Urothelium cell line (cell line): Measurements from ENCODE around the gene NEUROD2.

Experiments used
- DNase-seq: peaks from one replicate; pipeline ENCODE4 v3.0.0; 2011; ENCODE audit warnings: low spot score, mixed read lengths
- FAIRE-seq: peaks from 2 replicates; lab custom pipeline; 2011; peaks lifted over from hg19 to GRCh38; lab: Jason Lieb, UNC

Gene NEUROD2

DNA sequence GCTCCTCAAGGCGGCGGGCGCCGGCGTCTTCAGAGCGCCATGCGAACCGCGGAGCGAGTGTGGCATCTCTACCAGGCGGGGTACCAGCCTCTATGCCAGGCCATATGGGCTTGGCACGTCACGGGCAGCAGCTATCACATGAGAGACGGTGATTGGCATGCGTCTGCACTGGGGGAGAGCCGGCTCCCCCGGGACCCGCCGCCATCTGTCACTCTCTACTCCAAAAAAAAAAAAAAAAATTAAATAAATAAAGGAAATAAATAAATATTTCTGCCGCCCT, at the start of gene NEUROD2:
NEUROD2 (minus strand) TSS at position 70 of the 280 bp plus-strand sequence. CDS start 1,321 bp downstream, outside the sequence.
- DNase-seq (no peak), FAIRE-seq (no peak)

DNA sequence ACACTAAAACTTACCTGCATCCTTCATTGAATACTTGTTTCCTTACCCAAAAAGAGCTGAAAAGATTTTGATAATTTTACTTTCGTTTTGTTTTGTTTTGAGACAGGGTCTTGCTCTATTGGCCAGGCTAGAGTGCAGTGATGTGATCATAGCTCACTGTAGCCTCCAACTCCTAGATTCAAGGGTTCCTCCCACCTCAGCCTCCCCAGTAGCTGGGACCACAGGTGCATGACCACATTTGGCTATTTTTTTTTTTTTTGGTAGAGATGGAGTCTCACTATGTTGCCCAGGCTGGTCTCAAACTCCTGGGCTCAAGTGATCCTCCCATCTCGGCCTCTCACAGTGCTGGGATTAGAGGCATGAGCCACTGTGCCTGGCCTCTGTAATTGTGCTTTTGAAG, 47.4 kb upstream of the NEUROD2 start:
- FAIRE-seq (no peak), DNase-seq (no peak)

GRCh38 chr17:39653662-39654331, 46.1 kb upstream of the NEUROD2 start:
- peak; percentile 80 for DNase-seq
- FAIRE-seq = peak; percentile 20

GRCh38 chr17:39653316-39653661, 45.6 kb upstream of the NEUROD2 start:
- no peak for FAIRE-seq
- no peak for DNase-seq

GRCh38 chr17:39652587-39653315, 45.0 kb upstream of the NEUROD2 start:
- DNase-seq = no peak
- no peak for FAIRE-seq

DNA sequence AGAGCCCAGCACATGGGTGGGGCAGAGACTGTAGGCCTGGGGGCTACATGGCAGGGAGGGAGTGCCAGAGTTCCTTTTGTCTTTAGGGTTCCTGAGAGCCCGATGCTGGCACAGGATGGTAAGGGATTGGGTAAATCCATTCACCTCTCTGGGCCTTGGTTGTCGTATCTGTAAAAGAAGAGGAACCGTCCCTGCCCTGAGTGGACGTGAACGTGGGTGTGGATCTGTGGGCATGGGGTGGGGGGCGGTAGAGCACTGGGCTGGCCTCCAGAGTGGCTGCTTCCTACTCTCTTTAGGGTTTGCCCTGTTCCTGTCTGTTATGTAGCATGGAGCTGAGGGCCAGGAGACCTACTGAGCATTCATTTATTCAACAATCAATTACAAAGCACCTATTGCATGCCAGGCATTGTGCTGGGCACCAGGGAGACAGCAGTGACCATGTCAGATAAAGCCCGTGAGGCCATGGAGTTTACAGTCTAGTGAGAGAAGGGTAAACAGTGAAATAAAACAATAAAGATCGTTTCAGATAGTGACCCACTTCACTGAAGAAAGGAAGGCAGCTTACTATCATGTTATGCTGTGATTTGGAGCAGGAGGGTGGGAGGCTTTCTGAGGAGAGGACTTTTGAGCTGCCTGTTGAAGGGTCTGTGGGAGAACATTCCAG, 44.3 kb upstream of the NEUROD2 start:
- FAIRE-seq (no peak), DNase-seq (no peak)

DNA sequence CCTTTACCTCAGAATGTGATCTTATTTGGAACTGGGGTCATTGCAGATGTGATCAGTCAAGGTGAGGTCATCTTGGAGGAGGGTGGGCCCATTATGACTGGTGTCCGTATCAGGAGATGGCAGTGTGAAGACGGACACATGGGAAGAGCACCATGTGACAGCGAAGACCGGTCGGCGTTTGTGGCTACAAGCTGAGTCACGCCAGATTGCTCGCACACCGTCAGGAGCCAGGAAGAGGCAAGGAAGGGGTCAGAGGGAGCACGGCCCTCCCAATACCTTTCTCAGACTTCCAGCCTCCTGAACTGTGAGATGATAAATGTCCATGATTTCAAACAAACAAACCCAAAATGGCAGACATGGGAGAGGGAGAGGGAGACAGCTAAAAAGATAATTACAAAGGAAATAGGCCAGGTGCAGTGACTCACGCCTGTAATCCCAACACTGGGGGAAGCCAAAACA, 42.4 kb upstream of the NEUROD2 start:
- FAIRE-seq (no peak), DNase-seq (no peak)

DNA sequence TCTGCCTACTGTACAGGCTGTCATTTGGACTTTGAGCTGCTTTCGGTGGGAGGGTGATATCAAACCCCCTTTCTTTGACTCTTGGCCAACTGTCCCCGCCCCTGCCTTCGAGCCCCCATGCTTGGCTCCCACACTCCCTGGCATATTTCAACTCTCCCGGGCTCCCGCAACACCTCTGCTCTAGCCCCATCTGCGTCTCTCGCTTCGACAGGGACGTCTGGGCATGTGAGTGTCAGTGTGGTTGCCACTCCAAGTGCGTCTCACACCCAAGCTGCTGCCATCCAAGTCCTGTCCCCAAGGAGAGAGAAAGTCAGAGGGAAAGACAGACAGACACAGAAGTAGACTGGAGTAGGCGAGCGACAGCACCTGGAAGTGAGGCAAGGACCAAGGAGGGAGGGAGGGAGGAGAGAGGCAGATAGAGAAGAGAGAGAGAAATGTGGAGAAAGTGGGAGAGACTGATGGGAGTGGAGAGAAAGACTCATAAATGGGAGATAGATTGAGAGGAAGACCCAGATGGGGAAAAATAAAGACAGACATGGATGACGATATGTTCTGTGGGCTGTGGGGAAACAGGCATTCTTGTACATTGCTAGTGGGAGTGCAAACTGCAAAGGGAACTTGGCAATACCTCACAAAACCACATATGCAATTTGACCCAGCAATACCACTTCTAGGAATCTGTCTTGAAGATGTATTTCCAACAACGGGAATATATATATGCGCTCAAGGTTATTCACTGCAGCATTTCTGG, 41.1 kb upstream of the NEUROD2 start:
- DNase-seq = no peak
- FAIRE-seq = no peak

- FAIRE-seq = no peak
Observed at GRCh38 chr17:39647256-39647655, 39.5 kb upstream of the NEUROD2 start.

GRCh38 chr17:39643271-39643670, 35.6 kb upstream of the NEUROD2 start:
- FAIRE-seq = peak; percentile 13
- no peak for DNase-seq

More at GRCh38 chr17:39647256-39647655, 39.5 kb upstream of the NEUROD2 start:
- DNase-seq = no peak

- no peak for DNase-seq
- FAIRE-seq = no peak
Observed at GRCh38 chr17:39642291-39643074, 34.8 kb upstream of the NEUROD2 start.

DNA sequence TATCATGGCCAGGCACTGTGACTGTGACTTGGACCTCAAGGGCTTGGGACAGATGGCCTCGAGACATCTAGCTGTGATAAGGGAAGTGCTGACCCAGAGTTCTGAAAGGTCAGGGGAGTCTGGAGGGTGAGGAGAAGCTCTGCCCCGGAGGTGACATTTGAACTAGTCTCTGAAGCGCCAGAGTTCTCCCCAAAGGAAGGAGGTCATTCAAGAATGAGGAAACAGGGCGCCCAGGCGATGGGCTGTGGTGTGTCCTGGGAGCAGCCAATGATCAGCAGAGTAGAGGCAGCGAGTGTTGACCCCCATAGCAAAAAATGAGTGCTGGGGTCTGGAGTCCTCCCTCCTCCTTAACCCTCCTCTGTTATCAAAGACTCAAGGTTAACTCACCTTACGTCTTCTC, 34.2 kb upstream of the NEUROD2 start:
- DNase-seq (no peak), FAIRE-seq (no peak)

- FAIRE-seq (no peak), DNase-seq (no peak)
Observed at GRCh38 chr17:39641097-39641496, 33.4 kb upstream of the NEUROD2 start.

GRCh38 chr17:39640591-39641031, 32.9 kb upstream of the NEUROD2 start:
- DNase-seq (no peak), FAIRE-seq (no peak)

DNA sequence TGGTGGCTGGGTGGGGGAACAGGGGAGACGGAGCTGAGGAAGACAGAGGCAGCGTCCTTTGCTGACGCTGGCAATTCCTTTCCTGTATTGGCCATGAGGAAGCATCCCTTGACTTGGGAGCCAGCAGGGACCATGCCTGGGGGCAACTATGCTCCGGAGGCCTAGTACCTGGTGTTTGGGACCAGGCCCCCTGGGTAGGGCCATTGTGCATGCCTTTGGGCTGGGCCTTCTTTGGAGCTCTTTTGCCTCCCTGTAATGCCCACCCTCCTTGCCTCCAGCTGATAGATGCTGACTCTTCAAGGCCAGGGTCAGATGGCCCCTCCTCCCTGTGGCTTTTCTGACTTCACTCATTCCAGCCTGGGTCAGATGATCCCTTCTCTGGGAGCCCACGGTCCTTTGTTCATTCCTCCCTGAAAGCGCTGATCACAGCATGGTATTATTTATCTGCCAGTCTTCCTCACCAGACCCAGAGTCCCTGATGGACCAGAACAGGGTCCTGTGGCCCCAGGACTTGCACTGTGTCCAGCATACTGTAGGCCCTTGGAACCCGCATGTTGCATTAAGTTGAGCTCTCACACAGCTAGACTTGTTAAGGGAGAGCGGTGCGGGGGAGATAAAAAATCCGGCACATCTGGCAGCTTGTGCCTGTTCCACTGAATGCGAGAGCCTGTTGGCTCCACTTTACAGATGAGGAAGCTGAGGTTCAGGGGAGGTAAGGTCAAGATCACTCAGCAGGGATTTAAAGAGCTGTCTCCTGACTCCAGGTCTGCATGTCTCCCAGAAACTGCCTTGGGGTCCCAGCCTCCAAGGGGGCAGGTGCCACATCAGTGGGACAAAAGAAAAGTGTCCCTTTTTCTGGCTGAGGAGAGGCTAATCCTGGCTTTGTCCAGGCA, 32.1 kb upstream of the NEUROD2 start:
- FAIRE-seq (no peak), DNase-seq (no peak)

DNA sequence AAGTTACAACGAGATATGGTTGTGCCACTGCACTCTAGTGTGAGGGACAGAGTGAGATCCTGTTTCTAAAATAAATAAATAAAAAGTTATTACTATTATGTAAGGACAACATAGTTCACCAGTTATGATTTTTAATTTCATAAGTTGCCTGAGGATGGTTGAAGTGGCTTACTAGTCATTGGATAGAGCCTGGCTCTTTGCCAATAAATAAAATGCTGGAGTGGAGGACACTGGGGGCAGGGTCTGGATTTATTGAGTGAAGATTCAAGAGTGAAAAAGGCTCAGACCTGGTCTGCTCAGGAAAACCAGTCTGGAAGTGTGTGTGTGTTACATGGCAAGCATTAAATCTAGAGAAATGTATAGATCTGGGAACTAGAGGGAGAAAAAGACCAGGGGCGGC, 31.3 kb upstream of the NEUROD2 start:
- FAIRE-seq (no peak), DNase-seq (no peak)

DNA sequence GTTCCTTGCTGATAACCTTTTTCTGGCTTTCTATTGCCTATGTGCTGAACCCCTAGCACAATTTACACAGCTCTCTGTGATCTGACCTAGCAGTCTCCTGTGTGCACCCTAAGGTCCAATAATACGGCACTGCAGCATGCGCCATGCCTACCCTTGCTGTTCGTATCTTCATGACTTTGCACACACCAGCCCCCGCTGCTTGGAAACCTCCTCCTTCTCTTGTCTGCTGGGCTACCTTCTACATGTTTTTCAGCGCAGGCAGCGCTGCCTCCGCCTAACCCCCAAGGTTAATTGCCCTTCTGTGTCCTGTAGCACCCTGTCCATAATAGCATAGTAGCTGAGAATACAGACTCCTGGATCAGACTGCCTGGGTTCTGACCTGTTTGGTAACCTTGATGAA, 30.6 kb upstream of the NEUROD2 start:
- DNase-seq (no peak), FAIRE-seq (no peak)

DNA sequence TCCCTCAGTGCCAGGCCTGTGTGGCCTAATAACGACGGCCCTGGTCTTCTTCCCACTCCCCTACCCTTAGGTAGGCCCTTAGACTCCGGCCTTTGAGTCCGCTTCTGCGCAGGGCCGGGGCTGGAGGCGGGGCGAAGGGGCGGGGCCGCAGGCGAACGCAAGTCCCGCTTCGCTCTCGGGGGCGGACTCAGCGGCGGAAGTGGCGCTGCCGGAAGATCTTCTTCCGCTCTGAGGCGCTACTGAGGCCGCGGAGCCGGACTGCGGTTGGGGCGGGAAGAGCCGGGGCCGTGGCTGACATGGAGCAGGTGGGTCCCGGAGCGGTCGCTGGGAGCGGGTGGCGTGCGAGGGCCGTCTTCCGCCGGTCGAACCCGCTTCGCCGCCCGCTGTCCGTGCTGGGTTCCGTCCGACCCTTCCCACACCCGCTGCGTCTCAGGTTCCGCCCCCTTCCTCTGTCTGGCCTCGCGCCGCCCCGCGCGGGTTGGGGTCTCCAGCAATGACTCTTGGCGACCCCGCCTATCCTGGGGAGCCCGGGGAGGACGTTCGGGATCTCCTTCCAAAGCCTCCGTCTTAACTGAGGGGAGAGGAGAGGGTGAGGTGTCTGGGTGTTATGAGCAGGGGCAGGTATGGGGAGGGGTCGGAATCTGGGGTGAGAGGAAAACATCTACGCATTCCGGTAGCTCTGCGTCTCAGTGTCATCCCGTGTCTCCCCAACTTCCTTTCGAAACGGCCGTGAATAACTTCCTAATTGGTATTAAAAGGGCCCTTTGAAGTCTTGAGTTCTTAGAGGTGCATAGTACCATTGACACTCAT, 29.4 kb upstream of the NEUROD2 start, which contains the start of gene STARD3:
STARD3 (plus strand) TSS at position 218 of the 810 bp plus-strand sequence. CDS start 16,388 bp downstream, outside the sequence.
- FAIRE-seq = peak; percentile 75
- peak; percentile 95 for DNase-seq

GRCh38 chr17:39636587-39636926, 28.8 kb upstream of the NEUROD2 start:
- FAIRE-seq = no peak
- no peak for DNase-seq
